GM12865 (cell line): ENCODE measurements around the gene SLC66A1.

Source experiments
- DNase-seq: peaks from one replicate; pipeline ENCODE4 v3.0.0; 2010; ENCODE audit warnings: low read depth
- H3K4me3 ChIP-seq: 2 replicates; pipeline ENCODE4 v1.5.1; 2011; ENCODE audit warnings: mild to moderate bottlenecking, low read depth, low read length, control low read depth
- TF ChIP-seq, protein P1 (sequence below): IDR thresholded peaks from 2 replicates; pipeline ENCODE4 v1.5.1; 2011; ENCODE audit warnings: low read length, control low read depth, low read depth, inconsistent platforms; ENCODE audit not compliant: insufficient read depth; ENCODE audit errors: missing control alignments

Gene SLC66A1

DNA sequence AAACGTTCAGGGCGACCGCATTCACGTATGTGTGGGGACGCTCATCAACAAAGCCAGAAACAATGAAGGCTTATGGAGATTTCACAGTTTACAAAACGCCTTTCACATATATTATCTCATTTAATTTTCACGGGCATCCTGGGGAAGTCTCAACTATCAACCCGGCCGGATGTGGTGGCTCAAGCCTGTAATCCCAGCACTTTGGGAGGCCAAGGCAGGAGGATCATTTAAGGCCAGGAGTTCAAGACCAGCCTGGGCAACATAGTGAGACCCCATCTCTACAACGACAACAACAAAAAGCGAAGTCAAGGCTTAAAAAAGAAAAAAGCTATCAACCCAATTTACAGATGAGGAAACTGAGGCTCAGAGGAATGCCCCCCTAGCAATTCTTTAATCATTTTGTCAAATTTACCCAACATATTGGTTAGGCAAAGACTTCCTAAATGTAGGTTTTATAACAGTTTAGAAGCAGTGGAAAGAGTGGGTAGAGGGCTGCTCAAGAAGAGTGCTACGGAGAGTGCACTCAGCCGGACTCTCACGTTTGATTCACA is 28.3 kb downstream of the SLC66A1 start:
- TF ChIP-seq, protein P1, sequence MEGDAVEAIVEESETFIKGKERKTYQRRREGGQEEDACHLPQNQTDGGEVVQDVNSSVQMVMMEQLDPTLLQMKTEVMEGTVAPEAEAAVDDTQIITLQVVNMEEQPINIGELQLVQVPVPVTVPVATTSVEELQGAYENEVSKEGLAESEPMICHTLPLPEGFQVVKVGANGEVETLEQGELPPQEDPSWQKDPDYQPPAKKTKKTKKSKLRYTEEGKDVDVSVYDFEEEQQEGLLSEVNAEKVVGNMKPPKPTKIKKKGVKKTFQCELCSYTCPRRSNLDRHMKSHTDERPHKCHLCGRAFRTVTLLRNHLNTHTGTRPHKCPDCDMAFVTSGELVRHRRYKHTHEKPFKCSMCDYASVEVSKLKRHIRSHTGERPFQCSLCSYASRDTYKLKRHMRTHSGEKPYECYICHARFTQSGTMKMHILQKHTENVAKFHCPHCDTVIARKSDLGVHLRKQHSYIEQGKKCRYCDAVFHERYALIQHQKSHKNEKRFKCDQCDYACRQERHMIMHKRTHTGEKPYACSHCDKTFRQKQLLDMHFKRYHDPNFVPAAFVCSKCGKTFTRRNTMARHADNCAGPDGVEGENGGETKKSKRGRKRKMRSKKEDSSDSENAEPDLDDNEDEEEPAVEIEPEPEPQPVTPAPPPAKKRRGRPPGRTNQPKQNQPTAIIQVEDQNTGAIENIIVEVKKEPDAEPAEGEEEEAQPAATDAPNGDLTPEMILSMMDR, result no peak
- no peak for DNase-seq
- H3K4me3 ChIP-seq, result no peak overlapping the region

DNA sequence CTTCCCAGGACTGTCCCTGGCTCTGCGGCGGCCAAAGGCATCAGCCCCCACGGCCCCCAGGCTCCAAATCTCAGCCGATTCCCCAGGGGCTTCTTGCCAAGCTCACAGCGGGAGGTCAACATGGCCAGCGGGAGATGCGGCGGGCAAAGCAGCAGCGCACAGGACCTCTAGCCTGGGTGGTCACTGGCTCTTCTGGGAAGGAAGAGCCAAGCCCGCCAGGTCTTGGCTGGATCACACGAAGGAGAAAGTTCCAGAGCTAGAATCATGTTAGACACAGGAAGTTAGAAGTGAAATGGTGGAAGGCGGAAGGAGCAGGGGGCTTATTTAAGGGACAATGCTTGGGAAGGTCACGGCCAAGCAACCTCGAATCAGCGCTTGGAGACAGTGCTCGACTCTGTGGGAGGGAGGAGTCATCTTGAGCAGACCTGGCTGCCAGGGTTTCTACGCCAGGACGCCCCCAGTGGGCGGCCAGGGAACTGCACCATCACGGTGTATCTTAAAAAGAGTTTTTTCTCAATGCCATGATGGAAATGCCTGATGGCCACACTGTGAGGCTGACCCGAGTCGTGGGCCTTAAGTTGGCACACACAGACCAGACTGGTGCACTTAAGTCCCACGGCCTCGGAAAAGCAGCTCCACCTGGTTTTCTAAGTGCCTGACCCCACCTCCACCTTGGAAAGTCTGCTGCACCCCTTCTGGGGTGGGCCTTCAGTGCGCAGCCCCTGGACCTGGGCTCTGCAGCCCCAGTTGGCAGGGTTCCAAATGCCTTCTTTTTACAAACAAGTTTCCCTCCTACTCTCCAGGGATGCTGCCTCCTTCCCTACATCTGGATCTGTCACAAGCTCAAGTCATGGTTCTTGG is 29.3 kb downstream of the SLC66A1 start:
- H3K4me3 ChIP-seq, result no peak overlapping the region
- peak; percentile 79 for DNase-seq
- TF ChIP-seq, protein P1, result peak; percentile 87

DNA sequence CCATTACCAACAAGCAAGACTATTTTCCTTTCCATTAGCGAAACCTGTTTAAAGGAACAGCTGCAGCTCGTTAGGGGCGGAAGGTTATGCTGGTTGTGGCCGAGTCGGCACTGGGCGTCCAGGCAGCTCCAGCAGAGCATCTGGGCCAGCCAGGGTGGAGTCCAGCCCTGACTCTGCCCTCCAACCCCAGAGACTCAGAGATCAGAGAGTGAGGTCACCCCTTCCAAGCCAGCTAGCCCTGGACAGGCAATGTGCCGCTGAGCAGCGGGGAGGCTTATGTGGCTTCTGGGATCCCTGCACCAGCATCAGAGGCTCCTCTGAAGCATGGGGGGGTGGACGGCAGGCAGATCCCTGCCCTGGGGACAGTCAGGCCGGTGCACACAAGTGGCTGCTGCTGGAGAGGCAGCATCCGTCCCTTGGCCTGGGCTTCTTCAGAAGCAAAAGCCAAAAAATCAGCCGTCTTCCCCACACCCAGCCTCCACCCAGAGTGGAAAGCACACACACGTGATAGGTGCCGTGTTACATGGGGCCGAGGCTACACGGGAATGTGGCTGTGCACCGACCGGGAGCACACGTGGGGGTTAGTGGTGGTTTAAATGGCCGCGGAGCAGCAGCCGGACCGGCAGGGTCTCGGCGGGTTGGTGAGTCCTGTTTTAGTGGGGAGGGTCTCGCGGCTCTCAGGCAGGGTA is 30.1 kb downstream of the SLC66A1 start:
- H3K4me3 ChIP-seq, result no peak overlapping the region
- DNase-seq, result no peak
- TF ChIP-seq, protein P1, result no peak

DNA sequence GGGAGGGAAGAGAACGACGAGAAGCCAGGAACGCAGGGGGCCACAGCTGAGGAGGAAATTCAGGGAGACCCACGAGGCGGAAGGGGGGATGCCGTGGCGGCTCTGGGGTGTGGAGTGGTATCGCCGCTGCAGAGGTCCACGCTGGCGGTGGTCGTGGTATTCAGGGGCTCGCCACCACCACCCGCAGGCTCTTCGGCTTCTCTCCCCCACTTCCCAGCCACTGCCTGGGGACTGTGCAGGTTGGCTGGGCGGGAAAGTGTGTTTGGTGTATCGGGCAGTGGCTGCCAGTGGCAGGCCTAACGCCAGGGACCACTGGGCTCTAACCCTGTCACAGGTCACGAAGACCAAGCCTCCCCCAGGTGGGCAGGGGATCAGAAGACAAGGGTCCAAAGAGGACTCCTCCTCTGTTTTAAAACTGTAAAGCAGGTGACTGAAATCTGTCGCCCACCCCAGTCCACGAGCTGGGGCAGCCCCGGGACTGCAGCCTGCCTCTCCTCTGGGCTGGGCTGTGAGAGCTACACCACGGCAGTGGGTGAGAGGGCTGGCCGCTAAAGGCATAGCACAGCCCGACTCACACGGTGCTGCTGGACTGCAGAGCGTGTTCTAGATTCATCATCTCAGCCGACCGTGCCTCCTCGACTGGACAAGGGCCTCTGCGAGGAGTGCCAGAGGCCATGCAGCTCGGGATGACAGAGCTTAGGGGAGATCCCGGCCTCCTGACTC is 30.9 kb downstream of the SLC66A1 start:
- no peak overlapping the region for H3K4me3 ChIP-seq
- DNase-seq, result no peak
- TF ChIP-seq, protein P1, result no peak

DNA sequence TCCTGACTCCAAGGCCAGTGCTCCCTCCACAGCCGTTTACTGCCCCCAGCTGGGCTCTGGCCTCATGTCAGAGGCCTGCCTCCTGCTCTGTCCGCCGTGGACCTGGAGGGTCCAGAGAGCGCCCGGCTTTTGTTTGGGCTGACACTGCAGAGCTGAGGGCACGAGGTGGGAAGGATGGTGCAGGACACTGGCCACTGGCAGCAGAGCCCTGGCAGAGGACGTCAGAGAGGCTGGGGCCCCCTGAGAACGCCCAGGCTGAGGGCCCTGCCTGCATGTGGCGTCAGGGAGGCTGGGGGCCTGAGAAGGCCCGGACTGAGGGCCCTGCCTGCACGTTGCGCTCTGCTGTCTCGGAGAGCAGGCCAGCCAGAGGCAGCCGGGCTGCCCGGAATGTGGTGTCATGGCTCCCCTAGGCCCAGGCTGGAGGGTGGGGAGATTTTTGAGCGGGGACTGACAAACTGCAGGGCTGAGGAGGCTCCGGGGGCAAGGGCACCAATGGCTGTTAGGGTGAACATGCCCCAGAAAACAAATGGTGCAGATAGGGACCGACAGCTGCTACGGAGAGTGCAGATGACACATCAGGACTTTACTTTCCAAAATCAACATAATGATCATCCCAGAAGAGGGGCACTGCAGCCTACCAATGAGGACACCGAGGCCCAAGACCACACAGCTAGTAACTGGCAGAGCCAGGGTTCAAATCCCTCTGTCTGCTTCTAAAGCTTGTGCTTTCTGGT is 31.7 kb downstream of the SLC66A1 start:
- TF ChIP-seq, protein P1, result no peak
- DNase-seq, result no peak
- no peak overlapping the region for H3K4me3 ChIP-seq

DNA sequence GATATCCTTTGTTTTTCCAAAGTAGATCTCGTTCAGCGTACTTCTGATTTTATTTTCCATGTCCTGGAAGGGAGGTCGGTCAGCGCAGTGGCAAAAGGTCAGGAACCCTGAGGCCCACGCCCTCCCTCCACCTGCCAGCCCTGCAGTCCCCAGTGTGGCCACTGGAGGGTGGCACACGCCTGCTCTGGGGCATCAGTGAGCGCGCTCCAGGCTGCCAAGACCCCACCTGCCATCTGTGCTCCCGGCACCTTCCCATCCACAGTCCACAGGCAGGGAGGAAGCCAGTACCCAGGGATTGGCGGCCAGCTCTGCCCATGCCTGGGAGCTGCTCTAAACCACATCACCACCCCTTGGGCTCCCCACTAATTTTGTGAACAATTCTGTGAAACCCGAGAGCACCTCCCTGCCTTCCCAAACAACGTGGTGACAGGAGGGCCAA is 32.3 kb downstream of the SLC66A1 start:
- H3K4me3 ChIP-seq, result no peak overlapping the region
- DNase-seq, result peak; percentile 42
- TF ChIP-seq, protein P1, result peak; percentile 84
